Activated CD4-positive, alpha-beta memory T cell treated with anti-CD3 and anti-CD28 coated beads, Interleukin-2, amount 10 ng/mL, durations not matched to agents 7 days and 5 days (primary cell): ENCODE data around the gene PNO1. TPM values are rescaled to one million over a fixed set of nuclear protein-coding genes. Genes with fewer than 3 reads are reported as not detected.

ENCODE experiments used
- CTCF ChIA-PET: fragments of 350-600 bp; sonication (Branson Sonifier 250); formaldehyde crosslinking; loops from one replicate; lab custom pipeline; 2021; ENCODE audit warnings: antibody characterized with exemption, inconsistent platforms; lab: Charles Lee
- POLR2A ChIA-PET: fragments of 350-600 bp; sonication (Branson Sonifier 250); formaldehyde crosslinking; loops from one replicate; lab custom pipeline; 2021; ENCODE audit warnings: antibody characterized with exemption; lab: Charles Lee
- DNase-seq: peaks from one replicate; pipeline ENCODE4 v3.0.0-alpha.2; 2020
- H3K27ac Mint-ChIP-seq: one replicate; pipeline ENCODE4 v1.8.0; 2021; ENCODE audit warnings: mild to moderate bottlenecking, mixed read lengths
- H3K27me3 Mint-ChIP-seq: one replicate; pipeline ENCODE4 v1.8.0; 2021; ENCODE audit warnings: mixed read lengths
- H3K36me3 Mint-ChIP-seq: one replicate; pipeline ENCODE4 v1.8.0; 2021; ENCODE audit warnings: low read depth, mixed read lengths
- H3K4me1 Mint-ChIP-seq: one replicate; pipeline ENCODE4 v1.8.0; 2021; ENCODE audit warnings: mixed read lengths
- H3K4me3 Mint-ChIP-seq: one replicate; pipeline ENCODE4 v1.8.0; 2021; ENCODE audit warnings: mild to moderate bottlenecking, mixed read lengths
- H3K9me3 Mint-ChIP-seq: one replicate; pipeline ENCODE4 v1.8.0; 2021; ENCODE audit warnings: mixed read lengths
- total RNA-seq, 2 experiments: library from RNA; stranded (reverse); gene quantifications; one replicate each; pipeline ENCODE4 v1.2.3, GENCODE V29; 2021

PNO1 gene
- total RNA-seq, 2 experiments from 2014 or later, result 8.0 to 8.5 TPM

DNA sequence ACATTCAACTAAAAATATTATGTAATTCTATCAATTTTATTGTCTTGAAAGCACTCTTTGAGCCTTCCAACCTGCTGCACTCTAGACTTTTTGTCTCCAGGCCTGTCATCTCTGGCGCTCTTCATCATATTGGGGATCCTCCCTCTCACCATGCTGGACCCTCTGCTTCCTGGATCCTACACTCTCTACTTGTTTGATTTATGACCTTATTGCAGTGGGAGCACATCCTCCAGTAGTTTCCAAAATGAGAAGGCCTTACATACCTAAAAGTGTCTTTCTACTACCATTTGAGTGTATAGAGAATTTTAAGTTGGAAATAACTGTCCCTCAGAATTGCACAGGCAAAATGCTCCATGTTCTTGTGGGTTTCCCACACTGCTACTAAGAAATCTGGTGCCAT is 25.2 kb downstream of the PNO1 start:
- no peak for DNase-seq
- ChIA-PET POLR2A (interaction anchor here (1.6 kb wide), 1 partner anchor 13 kb away, joined by 3 read pairs; no protein-coding TSS in a partner anchor), CTCF (interaction anchor here (1.0 kb wide), 1 partner anchor 100 kb away, joined by 3 read pairs; no protein-coding TSS in a partner anchor)
- Mint-ChIP-seq H3K4me1 (peaks cover 8% of the 10 kb centered on the region), H3K27me3 (no peaks in the 10 kb centered on the region), H3K4me3 (no peak overlapping the region), H3K36me3 (peaks cover 60% of the 10 kb centered on the region), H3K27ac (no peak overlapping the region), H3K9me3 (no peaks in the 10 kb centered on the region)

DNA sequence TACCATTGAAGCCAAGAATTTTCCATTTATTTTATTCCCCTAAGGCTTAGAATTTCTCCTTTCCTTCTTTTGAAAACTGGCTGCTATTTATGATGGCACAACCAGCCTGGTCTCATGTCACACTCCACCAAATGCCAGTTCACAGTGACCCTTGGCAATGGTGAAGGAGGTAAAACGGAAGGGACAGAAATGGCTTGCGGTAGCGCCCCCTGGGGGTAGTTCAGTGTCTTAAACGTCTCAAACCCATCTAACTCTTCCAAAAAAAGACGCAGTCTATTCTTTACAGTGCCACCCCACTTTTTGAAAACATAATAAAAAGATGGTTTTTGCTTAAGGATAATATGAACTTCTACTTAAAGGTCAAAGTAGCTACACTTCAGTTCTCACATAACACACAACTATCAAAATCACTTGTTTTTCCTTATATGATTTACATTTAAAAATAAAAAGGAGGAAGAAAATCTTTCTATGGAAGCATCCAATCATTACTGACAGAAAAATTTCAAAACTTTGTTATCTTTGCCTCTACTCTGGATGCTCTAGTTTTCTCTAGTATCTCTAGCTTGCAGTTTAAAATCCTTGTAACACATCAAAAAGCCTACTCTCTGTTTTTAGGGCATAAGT is 28.0 kb downstream of the PNO1 start:
- ChIA-PET CTCF (interaction anchor here (0.9 to 4.0 kb wide), 17 partner anchors 8 to 97 kb away, joined by 3 to 22 read pairs (median 5); a partner anchor contains a TSS), POLR2A (interaction anchor here (1.2 to 1.5 kb wide), 2 partner anchors 28 to 67 kb away, joined by 4 read pairs; partner anchors contain the start of genes PNO1 and PPP3R1)
- DNase-seq, result peak; percentile 58
- Mint-ChIP-seq H3K36me3 (peaks cover 45% of the 10 kb centered on the region), H3K9me3 (no peaks in the 10 kb centered on the region), H3K27ac (no peak overlapping the region), H3K27me3 (no peaks in the 10 kb centered on the region), H3K4me1 (peaks cover 24% of the 10 kb centered on the region), H3K4me3 (no peak overlapping the region)

DNA sequence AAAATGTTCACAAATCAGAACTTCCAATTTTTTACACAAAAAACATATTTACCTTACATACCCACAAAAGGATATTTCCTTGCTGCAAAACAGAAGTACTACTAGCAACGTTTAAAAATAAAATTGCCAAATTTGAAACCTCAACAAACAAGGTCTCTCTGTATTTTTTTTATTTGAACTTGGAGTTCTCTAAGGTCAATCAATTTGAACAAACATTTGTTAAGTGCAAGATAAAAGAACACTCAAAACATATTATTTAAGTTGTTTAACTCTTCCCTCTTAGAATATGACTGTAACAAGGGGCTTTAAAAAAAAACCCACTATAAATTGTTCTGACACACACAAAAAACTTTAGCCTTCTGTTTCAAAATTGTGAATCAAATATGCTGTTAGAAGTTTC is 29.6 kb downstream of the PNO1 start:
- Mint-ChIP-seq H3K27ac (no peak overlapping the region), H3K36me3 (peaks cover 34% of the 10 kb centered on the region), H3K9me3 (no peaks in the 10 kb centered on the region), H3K27me3 (no peaks in the 10 kb centered on the region), H3K4me3 (no peak overlapping the region), H3K4me1 (peaks cover 32% of the 10 kb centered on the region)
- POLR2A ChIA-PET, result no interaction called here
- DNase-seq, result no peak
- CTCF ChIA-PET, result interaction anchor here (1.4 to 4.0 kb wide), 4 partner anchors 9 to 11 kb away, joined by 3 to 22 read pairs (median 6); no protein-coding TSS in a partner anchor

DNA sequence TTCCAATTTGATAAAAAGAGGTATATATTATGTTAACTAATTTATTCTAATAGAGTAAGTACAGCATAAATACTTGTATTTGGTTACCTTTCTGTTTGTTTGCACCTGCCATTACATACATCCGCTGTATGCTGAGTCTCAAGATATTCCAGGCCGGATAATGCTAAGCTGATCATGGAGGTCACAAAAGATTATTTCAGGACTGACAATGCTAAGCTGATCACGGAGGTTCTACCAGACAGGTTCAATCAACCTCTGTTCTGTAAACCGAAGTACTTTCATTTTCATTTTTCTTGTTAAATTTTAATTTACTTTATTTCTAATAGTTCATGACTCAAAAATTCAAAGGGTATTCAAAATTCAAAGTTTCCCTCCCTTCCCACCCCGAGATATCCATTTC is 31.1 kb downstream of the PNO1 start:
- Mint-ChIP-seq H3K36me3 (peaks cover 26% of the 10 kb centered on the region), H3K27me3 (no peaks in the 10 kb centered on the region), H3K27ac (no peak overlapping the region), H3K4me1 (peaks cover 32% of the 10 kb centered on the region), H3K4me3 (peak overlapping the region; percentile 44), H3K9me3 (no peaks in the 10 kb centered on the region)
- no peak for DNase-seq
- POLR2A ChIA-PET, result interaction anchor here (0.7 to 1.5 kb wide), 6 partner anchors 8 to 64 kb away, joined by 3 to 5 read pairs (median 4); partner anchors contain the start of genes PNO1 and PPP3R1
- CTCF ChIA-PET, result interaction anchor here (1.0 to 1.9 kb wide), 8 partner anchors 7 to 104 kb away, joined by 3 to 9 read pairs (median 4); no protein-coding TSS in a partner anchor

DNA sequence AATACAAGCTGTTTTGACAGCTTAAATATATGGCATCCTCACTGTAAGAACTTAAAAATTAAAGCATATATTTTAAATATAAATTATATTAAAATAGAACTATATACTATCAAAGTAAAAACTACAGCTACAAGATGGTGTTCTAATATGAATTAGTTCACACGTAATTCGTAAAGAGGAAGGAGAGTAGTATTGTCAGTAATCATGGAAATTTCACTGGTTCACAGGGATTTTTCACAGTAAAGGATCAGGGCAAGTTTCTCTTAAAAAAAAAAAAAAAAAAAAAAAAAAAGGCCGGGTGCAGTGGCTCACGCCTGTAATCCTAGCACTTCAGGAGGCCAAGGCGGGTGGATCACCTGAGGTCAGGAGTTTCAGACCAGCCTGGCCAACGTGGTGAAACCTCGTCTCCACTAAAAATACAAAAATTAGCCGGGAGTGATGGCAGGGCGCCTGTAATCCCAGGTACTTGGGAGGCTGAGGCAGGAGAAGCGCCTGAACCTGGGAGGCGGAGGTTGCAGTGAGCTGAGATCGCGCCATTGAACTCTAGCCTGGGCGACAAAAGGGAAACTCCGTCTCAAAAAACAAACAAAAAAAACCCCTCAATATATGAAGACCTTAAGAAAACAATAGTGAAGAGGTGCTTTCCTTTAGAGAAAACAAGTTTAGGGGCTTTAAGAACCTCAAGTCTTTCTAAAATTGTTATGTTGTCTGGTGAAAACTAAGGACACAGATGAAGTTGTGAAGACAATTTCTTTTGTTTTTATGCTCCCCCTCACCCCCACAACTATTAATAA is 32.5 kb downstream of the PNO1 start:
- Mint-ChIP-seq H3K4me1 (peaks cover 35% of the 10 kb centered on the region), H3K4me3 (no peak overlapping the region), H3K27me3 (no peaks in the 10 kb centered on the region), H3K9me3 (no peaks in the 10 kb centered on the region), H3K36me3 (peaks cover 16% of the 10 kb centered on the region), H3K27ac (peak overlapping the region; percentile 48)
- ChIA-PET CTCF (interaction anchor here (0.8 to 1.9 kb wide), 5 partner anchors 10 to 250 kb away, joined by 3 to 9 read pairs (median 4); no protein-coding TSS in a partner anchor), POLR2A (interaction anchor here (1.1 to 1.2 kb wide), 2 partner anchors 61 to 63 kb away, joined by 3 to 4 read pairs; partner anchors contain the start of gene PPP3R1)
- no peak for DNase-seq

DNA sequence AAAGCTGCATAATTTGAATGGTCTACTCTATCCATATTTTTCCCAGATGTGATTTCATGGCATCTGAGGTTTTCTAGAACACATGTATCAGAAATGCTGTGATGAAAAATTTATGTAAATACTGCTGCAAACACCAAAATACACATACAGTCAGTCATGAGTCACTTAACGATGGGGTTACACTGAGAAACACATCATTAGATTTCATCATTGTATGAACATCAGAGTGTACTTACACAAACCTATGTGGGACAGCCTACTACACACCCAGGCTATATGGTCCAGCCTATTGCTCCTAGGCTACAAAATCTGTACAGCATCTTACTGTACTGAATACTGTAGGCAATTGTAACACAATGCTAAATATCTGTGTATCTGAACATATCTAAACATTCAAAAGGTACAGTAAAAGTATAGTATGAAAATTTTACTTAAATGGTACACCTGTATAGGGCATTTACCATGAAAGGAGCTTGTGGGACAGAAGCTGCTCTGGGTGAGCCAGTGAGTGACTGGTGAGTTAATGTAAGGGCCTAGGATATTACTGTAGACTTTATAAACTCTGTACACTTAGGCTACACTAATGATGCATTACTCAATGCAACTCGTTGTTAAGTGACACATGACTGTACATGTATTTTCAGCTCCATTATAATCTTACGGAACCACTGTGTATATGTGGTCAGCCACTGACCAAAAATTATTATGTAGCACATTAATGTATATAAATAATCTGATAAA is 33.5 kb downstream of the PNO1 start:
- Mint-ChIP-seq H3K36me3 (peaks cover 8% of the 10 kb centered on the region), H3K9me3 (no peaks in the 10 kb centered on the region), H3K27me3 (no peaks in the 10 kb centered on the region), H3K4me1 (peaks cover 36% of the 10 kb centered on the region), H3K4me3 (no peak overlapping the region), H3K27ac (no peak overlapping the region)
- no peak for DNase-seq
- CTCF ChIA-PET, result interaction anchor here (1.1 kb wide), 1 partner anchor 249 kb away, joined by 3 read pairs; no protein-coding TSS in a partner anchor
- POLR2A ChIA-PET, result interaction anchor here (0.8 kb wide), 1 partner anchor 108 kb away, joined by 3 read pairs; no protein-coding TSS in a partner anchor

DNA sequence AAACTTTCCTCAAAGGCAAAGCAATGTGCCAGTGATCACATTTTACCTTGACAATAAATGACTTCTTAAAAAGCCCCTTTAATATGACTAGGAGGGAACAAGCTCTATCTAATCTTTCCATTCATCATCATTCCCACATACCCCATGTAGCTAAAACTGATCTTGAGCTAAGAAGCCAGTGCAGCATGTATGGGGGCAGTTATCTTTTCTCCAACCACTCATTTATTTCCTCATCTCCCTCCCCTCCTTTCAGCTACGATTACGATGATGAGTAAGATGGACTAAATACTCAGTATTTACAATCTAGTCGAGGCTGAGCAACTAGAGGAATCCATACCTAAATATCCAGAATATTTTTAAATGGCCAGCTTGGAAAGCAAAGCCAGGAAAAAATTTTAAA is 35.5 kb downstream of the PNO1 start:
- CTCF ChIA-PET, result interaction anchor here (1.1 to 5.1 kb wide), 5 partner anchors 11 to 248 kb away, joined by 3 to 41 read pairs (median 5); no protein-coding TSS in a partner anchor
- H3K27me3 Mint-ChIP-seq, result no peaks in the 10 kb centered on the region
- H3K4me3 Mint-ChIP-seq, result no peak overlapping the region
- no peak overlapping the region for H3K27ac Mint-ChIP-seq
- peaks cover 39% of the 10 kb centered on the region for H3K4me1 Mint-ChIP-seq
- peaks cover 2% of the 10 kb centered on the region for H3K36me3 Mint-ChIP-seq
- no peak for DNase-seq
- POLR2A ChIA-PET, result no interaction called here
- no peaks in the 10 kb centered on the region for H3K9me3 Mint-ChIP-seq

DNA sequence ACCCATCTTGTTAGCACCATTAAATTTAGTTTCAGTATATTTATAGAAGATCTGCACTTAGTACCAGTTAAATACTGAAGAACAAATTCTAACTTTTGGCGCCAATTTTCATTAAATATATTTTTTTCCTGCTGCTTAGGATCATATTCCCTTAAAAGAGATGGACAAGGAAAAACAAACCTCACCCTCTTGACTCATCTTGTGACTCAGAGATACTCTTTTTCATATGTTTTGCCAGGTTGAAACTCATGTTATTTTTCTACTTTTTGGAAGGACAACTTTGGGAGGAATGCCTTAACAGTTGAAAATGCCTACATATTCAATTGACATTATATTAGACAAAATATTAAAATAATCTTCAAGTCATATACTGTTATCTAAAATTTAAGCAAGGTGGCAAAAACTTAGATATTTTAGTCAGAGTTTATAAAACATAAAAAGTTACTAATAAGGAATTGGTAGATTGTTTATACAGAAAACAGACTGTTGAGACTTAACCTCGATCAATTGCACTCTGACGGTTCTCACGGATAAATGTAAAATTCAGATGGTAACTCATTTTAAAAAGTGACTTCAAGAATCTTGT is 36.2 kb downstream of the PNO1 start:
- POLR2A ChIA-PET, result interaction anchor here (1.4 kb wide), 1 partner anchor 59 kb away, joined by 5 read pairs; the partner anchor contains the start of gene PPP3R1
- CTCF ChIA-PET, result interaction anchor here (1.2 to 5.1 kb wide), 5 partner anchors 8 to 248 kb away, joined by 4 to 41 read pairs (median 7); no protein-coding TSS in a partner anchor

DNA sequence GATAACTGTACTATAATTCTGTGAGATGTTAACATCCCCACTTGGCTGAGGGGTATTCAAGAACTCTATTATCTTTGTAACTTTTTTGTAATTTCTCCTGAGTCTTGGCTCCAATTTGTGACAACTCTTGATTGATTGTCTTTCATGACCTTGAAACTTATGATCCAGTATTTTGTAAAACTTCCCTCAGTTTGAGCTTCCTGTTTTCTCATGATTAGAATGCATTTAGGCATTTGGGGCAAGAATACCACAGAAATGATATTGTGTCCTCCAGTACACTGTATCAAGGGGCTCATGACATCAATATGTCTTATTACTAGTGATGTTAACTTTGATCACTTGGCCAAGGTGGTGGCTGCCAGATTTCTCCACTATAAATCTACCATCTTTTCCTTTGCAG is 37.4 kb downstream of the PNO1 start:
- Mint-ChIP-seq H3K36me3 (peaks cover 2% of the 10 kb centered on the region), H3K4me1 (peaks cover 32% of the 10 kb centered on the region), H3K4me3 (no peak overlapping the region), H3K27me3 (no peaks in the 10 kb centered on the region), H3K9me3 (no peaks in the 10 kb centered on the region), H3K27ac (no peak overlapping the region)
- CTCF ChIA-PET, result interaction anchor here (1.0 to 5.1 kb wide), 12 partner anchors 8 to 166 kb away, joined by 3 to 41 read pairs (median 6); no protein-coding TSS in a partner anchor
- POLR2A ChIA-PET, result interaction anchor here (0.6 to 1.4 kb wide), 3 partner anchors 38 to 57 kb away, joined by 3 to 5 read pairs (median 3); partner anchors contain the start of gene PPP3R1
- DNase-seq, result no peak

More for the DNA sequence above, 36.2 kb downstream of the PNO1 start:
- no peak overlapping the region for H3K27ac Mint-ChIP-seq
- no peak overlapping the region for H3K4me3 Mint-ChIP-seq
- H3K27me3 Mint-ChIP-seq, result no peaks in the 10 kb centered on the region
- no peaks in the 10 kb centered on the region for H3K9me3 Mint-ChIP-seq
- no peak for DNase-seq
- H3K36me3 Mint-ChIP-seq, result peaks cover 2% of the 10 kb centered on the region
- H3K4me1 Mint-ChIP-seq, result peaks cover 33% of the 10 kb centered on the region

DNA sequence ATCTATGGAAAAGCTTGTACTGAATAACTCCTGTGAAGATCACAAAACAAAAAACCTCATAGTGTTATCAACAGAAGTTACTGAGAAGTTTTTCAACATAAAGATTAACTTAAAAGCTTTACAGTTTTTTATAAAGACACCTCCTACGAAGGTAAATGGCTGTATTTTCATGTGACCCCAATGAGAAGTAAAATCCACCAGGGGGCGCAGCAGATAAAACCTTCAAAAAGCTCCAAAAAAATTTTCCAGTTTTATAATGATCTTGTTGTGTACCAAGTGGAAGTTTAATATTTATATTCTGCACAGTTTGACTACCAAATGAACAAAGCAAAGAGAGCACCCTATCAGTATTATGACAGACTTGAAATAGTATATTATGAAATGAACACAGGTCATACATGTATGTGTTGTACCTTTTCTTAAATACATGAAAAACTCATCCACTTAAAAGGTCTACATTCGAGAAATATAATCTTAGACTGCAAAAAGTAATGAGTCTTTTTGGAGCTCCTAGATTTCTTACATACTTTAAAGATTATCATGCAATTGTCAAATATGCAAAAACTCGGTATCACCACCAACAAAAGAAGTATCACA is 38.5 kb downstream of the PNO1 start:
- H3K27ac Mint-ChIP-seq, result no peak overlapping the region
- POLR2A ChIA-PET, result interaction anchor here (0.5 to 1.4 kb wide), 5 partner anchors 13 to 86 kb away, joined by 3 read pairs; a partner anchor contains a TSS

DNA sequence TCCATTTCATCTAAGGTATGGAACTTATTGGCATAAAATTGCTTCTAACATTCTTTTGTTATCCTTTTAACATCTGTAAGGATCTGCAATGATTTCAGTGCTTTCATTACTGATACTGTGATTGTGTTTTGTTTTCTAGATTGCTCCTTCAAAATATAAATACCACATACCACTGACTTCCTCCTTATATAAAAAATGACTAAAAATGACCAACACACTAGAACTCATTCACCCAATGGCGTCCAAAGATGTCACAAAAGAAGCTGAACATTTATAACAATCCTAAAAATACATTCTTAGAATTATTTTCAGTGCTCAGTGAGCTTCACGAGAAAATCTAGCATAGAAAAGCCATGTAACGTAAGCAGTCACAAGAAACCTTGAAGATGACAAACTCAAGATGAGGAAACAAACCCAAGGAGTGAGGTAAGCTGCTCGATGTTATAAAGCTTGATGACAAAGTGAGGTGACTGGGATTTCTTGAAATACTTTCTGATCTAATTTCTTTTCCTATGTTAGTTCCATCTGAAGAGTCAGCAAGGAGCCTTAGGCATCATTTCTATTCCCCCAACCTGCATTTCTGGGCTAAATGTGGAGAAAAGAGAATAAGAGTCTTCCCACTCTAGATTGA is 42.6 kb downstream of the PNO1 start:
- Mint-ChIP-seq H3K27me3 (no peaks in the 10 kb centered on the region), H3K27ac (no peak overlapping the region), H3K9me3 (no peaks in the 10 kb centered on the region), H3K36me3 (peaks cover 8% of the 10 kb centered on the region), H3K4me3 (no peak overlapping the region), H3K4me1 (peaks cover 53% of the 10 kb centered on the region)
- CTCF ChIA-PET, result interaction anchor here (1.0 kb wide), 1 partner anchor 15 kb away, joined by 5 read pairs; no protein-coding TSS in a partner anchor
- POLR2A ChIA-PET, result no interaction called here
- DNase-seq, result no peak

More for the DNA sequence above, 38.5 kb downstream of the PNO1 start:
- DNase-seq, result peak; percentile 31
- Mint-ChIP-seq H3K4me3 (no peak overlapping the region), H3K9me3 (no peaks in the 10 kb centered on the region), H3K4me1 (peaks cover 32% of the 10 kb centered on the region), H3K27me3 (no peaks in the 10 kb centered on the region), H3K36me3 (no peaks in the 10 kb centered on the region)
- CTCF ChIA-PET, result interaction anchor here (0.6 to 5.1 kb wide), 33 partner anchors 8 to 257 kb away, joined by 3 to 41 read pairs (median 4); partner anchors contain the start of gene PPP3R1
